SU-DHL-6 (cell line): ENCODE results near the gene PPIB.

Experiments used
- H2AFZ ChIP-seq: fragments of 200-600 bp; sonication (generic); 2 replicates; pipeline ENCODE4 v1.6.1; 2014; ENCODE audit warnings: low read depth, mild to moderate bottlenecking, moderate library complexity, mixed read lengths, antibody characterized with exemption, low read length; ENCODE audit not compliant: severe bottlenecking
- H3F3A ChIP-seq: fragments of 200-600 bp; shearing (Covaris generic); 2 replicates; pipeline ENCODE4 v1.6.0; 2016; ENCODE audit warnings: antibody characterized with exemption, mild to moderate bottlenecking; ENCODE audit not compliant: insufficient read depth
- H3K27ac ChIP-seq: fragments of 200-600 bp; sonication (generic); 2 replicates; pipeline ENCODE4 v1.5.1; 2016; ENCODE audit warnings: low read depth, mild to moderate bottlenecking, low read length, moderate library complexity, mixed read lengths
- H3K27me3 ChIP-seq: fragments of 200-600 bp; sonication (generic), shearing (Covaris generic); 2 replicates; pipeline ENCODE4 v1.6.0; 2014; ENCODE audit warnings: mild to moderate bottlenecking, low read length
- H3K36me3 ChIP-seq: fragments of 200-600 bp; sonication (generic); 2 replicates; pipeline ENCODE4 v1.6.1; 2014; ENCODE audit warnings: mild to moderate bottlenecking, low read length, mixed read lengths
- H3K4me2 ChIP-seq: fragments of 300-600, 200-600 bp; shearing (Covaris generic), sonication (generic); 2 replicates; pipeline ENCODE4 v1.6.0; 2014; ENCODE audit warnings: low read length, low read depth, mild to moderate bottlenecking; ENCODE audit not compliant: poor library complexity, severe bottlenecking
- H3K4me3 ChIP-seq: fragments of 200-600 bp; sonication (generic); 2 replicates; pipeline ENCODE4 v1.5.1; 2014; ENCODE audit warnings: antibody characterized with exemption, low read length, mild to moderate bottlenecking, mixed read lengths; ENCODE audit not compliant: insufficient read depth, poor library complexity, severe bottlenecking
- H3K79me2 ChIP-seq: fragments of 200-600 bp; sonication (generic); 2 replicates; pipeline ENCODE4 v1.6.1; 2014; ENCODE audit warnings: mild to moderate bottlenecking, low read length, moderate library complexity; ENCODE audit not compliant: insufficient read depth
- H3K9ac ChIP-seq: fragments of 200-600 bp; sonication (generic); 2 replicates; pipeline ENCODE4 v1.7.0; 2014; ENCODE audit warnings: mild to moderate bottlenecking, low read length
- H3K9me2 ChIP-seq: fragments of 200-600 bp; sonication (generic); replicated peaks from 2 replicates; pipeline ENCODE4 v1.6.1; 2014; ENCODE audit warnings: low read length; ENCODE audit not compliant: insufficient read depth
- H3K9me3 ChIP-seq: fragments of 200-600 bp; sonication (generic); 2 replicates; pipeline ENCODE4 v1.6.1; 2014; ENCODE audit warnings: low read length, mixed read lengths; ENCODE audit not compliant: insufficient read depth
- H4K20me1 ChIP-seq: fragments of 200-600 bp; sonication (generic); 2 replicates; pipeline ENCODE4 v1.6.1; 2014; ENCODE audit warnings: low read depth, mild to moderate bottlenecking, antibody characterized with exemption, low read length, moderate library complexity, mixed read lengths
- EZH2phosphoT487 ChIP-seq: fragments of 200-600 bp; sonication (generic), shearing (Covaris generic); conservative IDR thresholded peaks from 2 replicates; pipeline ENCODE4 v1.6.1; 2018; ENCODE audit warnings: mild to moderate bottlenecking, antibody characterized with exemption, low read length, moderate library complexity, mixed read lengths
- TF ChIP-seq, protein P1 (sequence below): fragments of 200-600 bp; sonication (generic); IDR thresholded peaks from one replicate; pipeline ENCODE4 v1.5.1; 2017; ENCODE audit warnings: antibody characterized with exemption, mild to moderate bottlenecking, low read length, moderate library complexity; ENCODE audit not compliant: insufficient read depth, poor library complexity, severe bottlenecking

Gene PPIB

DNA sequence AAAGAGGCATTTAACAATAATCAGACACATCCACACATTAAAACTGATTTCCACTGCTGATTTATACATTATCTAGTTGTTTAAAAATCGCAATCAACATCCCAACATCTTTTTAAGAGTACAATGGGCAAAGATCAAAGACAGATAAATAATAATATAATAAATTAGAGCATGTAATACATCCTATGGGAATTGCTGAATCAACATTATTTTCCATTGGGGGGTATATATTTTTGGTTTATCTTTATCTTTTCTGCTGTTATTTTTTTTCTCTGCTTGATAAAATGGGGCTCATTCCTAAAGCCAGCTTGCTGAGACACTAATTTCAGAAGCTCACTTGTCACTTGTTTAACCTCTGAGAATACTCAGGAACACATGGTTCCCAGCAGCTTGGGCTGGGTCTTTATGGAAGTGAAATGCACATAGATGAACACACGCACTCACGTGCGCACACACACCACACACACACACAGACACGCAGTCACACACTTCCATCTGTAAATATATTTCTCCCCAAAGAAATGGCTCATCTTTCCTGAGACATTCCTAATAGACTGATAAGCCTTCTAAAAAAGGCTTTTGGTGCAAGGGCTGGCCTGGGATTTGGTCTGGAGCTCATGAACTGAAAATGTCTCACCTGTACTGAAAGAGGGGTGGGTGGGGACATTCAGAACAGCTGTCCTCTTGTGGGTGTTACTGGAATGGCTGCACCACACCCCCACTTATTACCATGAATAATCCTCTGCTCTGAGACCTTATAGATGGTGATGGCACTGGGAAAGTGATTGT lies 3.5 kb upstream of the PPIB start:
- no peak for TF ChIP-seq EZH2phosphoT487
- TF ChIP-seq, protein P1, sequence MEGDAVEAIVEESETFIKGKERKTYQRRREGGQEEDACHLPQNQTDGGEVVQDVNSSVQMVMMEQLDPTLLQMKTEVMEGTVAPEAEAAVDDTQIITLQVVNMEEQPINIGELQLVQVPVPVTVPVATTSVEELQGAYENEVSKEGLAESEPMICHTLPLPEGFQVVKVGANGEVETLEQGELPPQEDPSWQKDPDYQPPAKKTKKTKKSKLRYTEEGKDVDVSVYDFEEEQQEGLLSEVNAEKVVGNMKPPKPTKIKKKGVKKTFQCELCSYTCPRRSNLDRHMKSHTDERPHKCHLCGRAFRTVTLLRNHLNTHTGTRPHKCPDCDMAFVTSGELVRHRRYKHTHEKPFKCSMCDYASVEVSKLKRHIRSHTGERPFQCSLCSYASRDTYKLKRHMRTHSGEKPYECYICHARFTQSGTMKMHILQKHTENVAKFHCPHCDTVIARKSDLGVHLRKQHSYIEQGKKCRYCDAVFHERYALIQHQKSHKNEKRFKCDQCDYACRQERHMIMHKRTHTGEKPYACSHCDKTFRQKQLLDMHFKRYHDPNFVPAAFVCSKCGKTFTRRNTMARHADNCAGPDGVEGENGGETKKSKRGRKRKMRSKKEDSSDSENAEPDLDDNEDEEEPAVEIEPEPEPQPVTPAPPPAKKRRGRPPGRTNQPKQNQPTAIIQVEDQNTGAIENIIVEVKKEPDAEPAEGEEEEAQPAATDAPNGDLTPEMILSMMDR, result no peak
- no peak overlapping the region for H3K4me2 ChIP-seq
- no peaks in the 10 kb centered on the region for H4K20me1 ChIP-seq
- no peaks in the 10 kb centered on the region for H3K36me3 ChIP-seq
- peaks cover 14% of the 10 kb centered on the region for H3K79me2 ChIP-seq
- H3K27me3 ChIP-seq, result no peaks in the 10 kb centered on the region
- H3K9ac ChIP-seq, result no peak overlapping the region
- H3K9me2 ChIP-seq, result no peaks in the 10 kb centered on the region
- H3K4me3 ChIP-seq, result no peak overlapping the region
- H3K27ac ChIP-seq, result no peak overlapping the region
- H3F3A ChIP-seq, result peaks cover 17% of the 10 kb centered on the region
- H2AFZ ChIP-seq, result no peak overlapping the region
- no peaks in the 10 kb centered on the region for H3K9me3 ChIP-seq

DNA sequence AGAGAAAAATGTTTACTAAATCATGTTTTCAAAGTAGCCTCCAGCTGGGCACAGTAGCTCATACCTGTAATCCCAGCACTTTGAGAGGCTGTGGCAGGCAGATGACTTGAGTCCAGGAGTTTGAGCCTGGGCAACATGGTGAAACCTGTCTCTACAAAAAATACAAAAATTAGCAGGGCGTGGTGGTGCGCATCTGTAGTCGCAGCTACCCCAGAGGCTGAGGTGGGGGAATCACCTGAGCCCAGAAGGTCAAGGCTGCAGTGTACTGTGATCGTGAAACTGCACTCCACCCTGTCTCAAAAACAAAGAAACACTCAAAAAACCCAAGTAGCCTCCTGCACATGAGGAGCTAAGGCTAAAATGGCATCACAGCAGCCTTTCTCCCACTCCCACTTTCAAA lies 1.6 kb upstream of the PPIB start:
- Histone ChIP-seq H3F3A (peaks cover 17% of the 10 kb centered on the region), H3K4me3 (no peak overlapping the region), H3K9me2 (no peaks in the 10 kb centered on the region), H3K27ac (peak overlapping the region; percentile 72; the same call in 1 of the 2 replicates), H3K36me3 (peaks cover 6% of the 10 kb centered on the region; the same call in 1 of the 2 replicates), H3K9ac (peak overlapping the region; percentile 64; the same call in 1 of the 2 replicates), H3K27me3 (no peaks in the 10 kb centered on the region), H2AFZ (peak overlapping the region; percentile 85), H3K4me2 (peak overlapping the region; percentile 80), H4K20me1 (no peaks in the 10 kb centered on the region), H3K79me2 (peaks cover 21% of the 10 kb centered on the region), H3K9me3 (no peaks in the 10 kb centered on the region)
- TF ChIP-seq, protein P1, result no peak
- TF ChIP-seq EZH2phosphoT487, result no peak

DNA sequence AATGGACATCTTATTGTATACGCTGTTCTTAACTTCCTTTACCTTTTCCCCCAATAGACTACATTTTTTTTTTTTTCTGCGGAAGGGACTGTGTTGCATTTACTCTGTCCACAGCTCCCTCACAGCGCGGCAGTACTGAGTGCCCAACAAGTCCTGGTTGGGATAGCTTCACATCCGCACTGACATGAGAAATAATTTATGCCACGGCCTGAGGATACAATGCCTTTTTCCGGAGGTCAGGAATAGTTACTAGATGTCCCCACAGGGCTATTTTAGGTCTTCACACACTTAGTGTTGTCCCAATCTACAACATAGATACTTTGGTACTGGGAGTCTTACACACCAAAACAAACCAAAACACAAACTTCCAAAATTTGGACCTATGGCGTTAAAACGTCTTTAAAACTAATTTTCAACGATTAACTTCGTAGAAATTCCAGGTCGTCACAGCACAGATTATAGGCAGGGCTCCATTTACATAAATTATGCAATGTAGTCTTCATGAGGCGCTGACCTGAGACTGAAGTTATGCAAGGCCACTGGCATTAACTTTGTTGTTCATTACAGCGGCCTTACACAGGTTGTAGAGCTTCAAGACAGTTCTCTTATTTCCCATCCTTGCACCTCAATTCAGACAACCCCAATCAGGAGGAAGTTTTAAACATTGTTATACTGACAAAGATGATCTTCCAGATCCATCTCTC lies 989 bp upstream of the PPIB start:
- Histone ChIP-seq H3K36me3 (peaks cover 6% of the 10 kb centered on the region; the same call in 1 of the 2 replicates), H2AFZ (peak overlapping the region; percentile 85), H4K20me1 (no peaks in the 10 kb centered on the region), H3K79me2 (peaks cover 21% of the 10 kb centered on the region), H3K4me2 (peak overlapping the region; percentile 80), H3K9me3 (no peaks in the 10 kb centered on the region), H3F3A (peaks cover 17% of the 10 kb centered on the region), H3K9ac (peak overlapping the region; percentile 64), H3K9me2 (no peaks in the 10 kb centered on the region), H3K4me3 (peak overlapping the region; percentile 52), H3K27ac (peak overlapping the region; percentile 72), H3K27me3 (no peaks in the 10 kb centered on the region)
- TF ChIP-seq, protein P1, result no peak
- no peak for TF ChIP-seq EZH2phosphoT487
